WTC11 (cell line): ENCODE data around the gene MT1G. TPM values are rescaled to one million over a fixed set of nuclear protein-coding genes. Genes with fewer than 3 reads are reported as not detected.

Experiments used
- ATAC-seq: fragments of 200-7000 bp; cut with Tn5 transposase; 2 replicates; pipeline ENCODE4 v1.10.0; 2021; ENCODE audit warnings: mild to moderate bottlenecking, moderate library complexity
- CTCF ChIA-PET: fragments of 300-600 bp; sonication (Branson Sonifier 250); formaldehyde crosslinking; loops from one replicate; lab custom pipeline; 2021; ENCODE audit warnings: antibody characterized with exemption; lab: Charles Lee
- POLR2A ChIA-PET: fragments of 350-600 bp; sonication (Branson Sonifier 250); formaldehyde crosslinking; loops from one replicate; lab custom pipeline; 2021; ENCODE audit warnings: antibody characterized with exemption; lab: Charles Lee
- DNase-seq: peaks from one replicate; pipeline ENCODE4 v3.0.0; 2021; ENCODE audit warnings: low spot score
- H3K27ac Mint-ChIP-seq: 2 replicates; pipeline ENCODE4 v1.8.0; 2021; ENCODE audit warnings: mixed read lengths
- H3K27me3 Mint-ChIP-seq: 2 replicates; pipeline ENCODE4 v1.8.0; 2021; ENCODE audit warnings: low read depth, mild to moderate bottlenecking, moderate library complexity, mixed read lengths
- H3K36me3 Mint-ChIP-seq: 2 replicates; pipeline ENCODE4 v1.8.0; 2021; ENCODE audit warnings: mixed read lengths
- H3K4me1 Mint-ChIP-seq: 2 replicates; pipeline ENCODE4 v1.8.0; 2022; ENCODE audit warnings: mixed read lengths
- H3K4me3 Mint-ChIP-seq: 2 replicates; pipeline ENCODE4 v1.8.0; 2021; ENCODE audit warnings: mild to moderate bottlenecking, moderate library complexity, mixed read lengths
- H3K9me3 Mint-ChIP-seq: 2 replicates; pipeline ENCODE4 v1.8.0; 2021; ENCODE audit warnings: mixed read lengths
- ATF1 ChIP-seq: sonication (generic); formaldehyde crosslinking; IDR thresholded peaks from 2 replicates; pipeline ENCODE4 v1.8.1; 2023; ENCODE audit warnings: mild to moderate bottlenecking, moderate library complexity, missing genetic modification reagents
- EMX1 ChIP-seq: fragments of 250-450 bp; sonication (Bioruptor Pico); IDR thresholded peaks from 2 replicates; pipeline ENCODE4 v1.8.0; 2021; ENCODE audit warnings: mild to moderate bottlenecking
- ESRRA ChIP-seq: sonication (generic); formaldehyde crosslinking; IDR thresholded peaks from 2 replicates; pipeline ENCODE4 v1.8.1; 2022; ENCODE audit warnings: mild to moderate bottlenecking, missing genetic modification reagents, borderline replicate concordance
- FOXP4 ChIP-seq: sonication (generic); formaldehyde crosslinking; IDR thresholded peaks from 2 replicates; pipeline ENCODE4 v1.8.0; 2022; ENCODE audit warnings: mild to moderate bottlenecking, missing genetic modification reagents
- GRHL2 ChIP-seq: fragments of 250-450 bp; sonication (Bioruptor Pico); IDR thresholded peaks from 2 replicates; pipeline ENCODE4 v1.8.0; 2022; ENCODE audit warnings: mild to moderate bottlenecking, moderate library complexity; ENCODE audit not compliant: insufficient replicate concordance, severe bottlenecking
- HMGA2 ChIP-seq: fragments of 250-450 bp; sonication (Bioruptor Pico); IDR thresholded peaks from 2 replicates; pipeline ENCODE4 v1.4.0; 2021; ENCODE audit warnings: mild to moderate bottlenecking, moderate library complexity
- IRF1 ChIP-seq: sonication (generic); formaldehyde crosslinking; IDR thresholded peaks from 2 replicates; pipeline ENCODE4 v1.8.0; 2023; ENCODE audit warnings: missing genetic modification reagents
- IRF2 ChIP-seq: sonication (generic); formaldehyde crosslinking; IDR thresholded peaks from 2 replicates; pipeline ENCODE4 v1.8.0; 2022; ENCODE audit warnings: low read depth, missing genetic modification reagents, borderline replicate concordance
- JAZF1 ChIP-seq: fragments of 250-450 bp; sonication (Bioruptor Pico); IDR thresholded peaks from 2 replicates; pipeline ENCODE4 v1.9.0; 2021; ENCODE audit warnings: moderate library complexity, mild to moderate bottlenecking, inconsistent platforms
- NFATC4 ChIP-seq: fragments of 250-450 bp; sonication (Bioruptor Pico); IDR thresholded peaks from 2 replicates; pipeline ENCODE4 v1.9.0; 2021; ENCODE audit warnings: mild to moderate bottlenecking
- NFYB ChIP-seq: sonication (generic); formaldehyde crosslinking; conservative IDR thresholded peaks from 2 replicates; pipeline ENCODE4 v1.8.0; 2022; ENCODE audit warnings: low read depth, missing genetic modification reagents
- PREB ChIP-seq: sonication (generic); formaldehyde crosslinking; IDR thresholded peaks from 2 replicates; pipeline ENCODE4 v1.8.1; 2022; ENCODE audit warnings: mild to moderate bottlenecking, missing genetic modification reagents, moderate library complexity, borderline replicate concordance
- RORB ChIP-seq: fragments of 250-450 bp; sonication (Bioruptor Pico); IDR thresholded peaks from 2 replicates; pipeline ENCODE4 v1.9.0; 2021; ENCODE audit warnings: mild to moderate bottlenecking
- TEAD4 ChIP-seq: sonication (generic); formaldehyde crosslinking; IDR thresholded peaks from 2 replicates; pipeline ENCODE4 v1.8.0; 2022; ENCODE audit warnings: mild to moderate bottlenecking, missing genetic modification reagents
- ZNF232 ChIP-seq: sonication (generic); formaldehyde crosslinking; IDR thresholded peaks from 2 replicates; pipeline ENCODE4 v1.8.0; 2022; ENCODE audit warnings: mild to moderate bottlenecking, missing genetic modification reagents
- ZNF423 ChIP-seq: fragments of 250-450 bp; sonication (Bioruptor Pico); IDR thresholded peaks from 2 replicates; pipeline ENCODE4 v2.1.2; 2022; ENCODE audit warnings: mild to moderate bottlenecking, moderate library complexity
- ZNF671 ChIP-seq: fragments of 250-450 bp; sonication (Bioruptor Pico); IDR thresholded peaks from 2 replicates; pipeline ENCODE4 v1.8.0; 2021; ENCODE audit warnings: mild to moderate bottlenecking
- total RNA-seq: library from RNA; stranded (reverse); gene quantifications from 3 replicates; pipeline ENCODE4 v1.2.3, GENCODE V29; 2021
- TF ChIP-seq, protein P1 (sequence below): sonication (generic); formaldehyde crosslinking; IDR thresholded peaks from 2 replicates; pipeline ENCODE4 v1.8.1; 2023; ENCODE audit warnings: mild to moderate bottlenecking, missing genetic modification reagents
- TF ChIP-seq, protein P2 (sequence below): fragments of 250-450 bp; sonication (Bioruptor Pico); IDR thresholded peaks from 2 replicates; pipeline ENCODE4 v1.8.0; 2021; ENCODE audit warnings: mild to moderate bottlenecking
- TF ChIP-seq, protein P3 (sequence below): sonication (generic); formaldehyde crosslinking; IDR thresholded peaks from 2 replicates; pipeline ENCODE4 v1.8.1; 2022; ENCODE audit warnings: missing genetic modification reagents, borderline replicate concordance

Gene MT1G
- total RNA-seq, 1 experiment from 2014 or later = 333 TPM

- TF ChIP-seq, protein P1, sequence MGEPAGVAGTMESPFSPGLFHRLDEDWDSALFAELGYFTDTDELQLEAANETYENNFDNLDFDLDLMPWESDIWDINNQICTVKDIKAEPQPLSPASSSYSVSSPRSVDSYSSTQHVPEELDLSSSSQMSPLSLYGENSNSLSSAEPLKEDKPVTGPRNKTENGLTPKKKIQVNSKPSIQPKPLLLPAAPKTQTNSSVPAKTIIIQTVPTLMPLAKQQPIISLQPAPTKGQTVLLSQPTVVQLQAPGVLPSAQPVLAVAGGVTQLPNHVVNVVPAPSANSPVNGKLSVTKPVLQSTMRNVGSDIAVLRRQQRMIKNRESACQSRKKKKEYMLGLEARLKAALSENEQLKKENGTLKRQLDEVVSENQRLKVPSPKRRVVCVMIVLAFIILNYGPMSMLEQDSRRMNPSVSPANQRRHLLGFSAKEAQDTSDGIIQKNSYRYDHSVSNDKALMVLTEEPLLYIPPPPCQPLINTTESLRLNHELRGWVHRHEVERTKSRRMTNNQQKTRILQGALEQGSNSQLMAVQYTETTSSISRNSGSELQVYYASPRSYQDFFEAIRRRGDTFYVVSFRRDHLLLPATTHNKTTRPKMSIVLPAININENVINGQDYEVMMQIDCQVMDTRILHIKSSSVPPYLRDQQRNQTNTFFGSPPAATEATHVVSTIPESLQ = no peak
Measured at GRCh38 chr16:56649820-56650219, 18.0 kb downstream of the MT1G start (continued).

GRCh38 chr16:56649271-56649670 lies 18.6 kb downstream of the MT1G start:
- no peak for DNase-seq
- ATAC-seq = no peak
- Mint-ChIP-seq H3K4me1 (peaks cover 6% of the 10 kb centered on the region), H3K27ac (no peak overlapping the region), H3K27me3 (peaks cover 95% of the 10 kb centered on the region), H3K9me3 (no peaks in the 10 kb centered on the region), H3K36me3 (no peaks in the 10 kb centered on the region), H3K4me3 (no peak overlapping the region)
- TF ChIP-seq NFATC4 (CRISPR knock-in tag) (no peak), EMX1 (no peak), ESRRA (CRISPR knock-in tag) (no peak), FOXP4 (CRISPR knock-in tag) (no peak), IRF1 (CRISPR knock-in tag) (no peak), HMGA2 (CRISPR knock-in tag) (no peak), ATF1 (CRISPR knock-in tag) (no peak), JAZF1 (CRISPR knock-in tag) (no peak), IRF2 (CRISPR knock-in tag) (no peak), TEAD4 (CRISPR knock-in tag) (no peak), ZNF232 (CRISPR knock-in tag) (no peak), ZNF671 (CRISPR knock-in tag) (no peak), PREB (CRISPR knock-in tag) (no peak)
- ChIA-PET CTCF (interaction anchor here (1.4 to 2.0 kb wide), 2 partner anchors 8 to 49 kb away, joined by 3 to 5 read pairs; partner anchors contain the start of gene MT1F), POLR2A (no interaction called here)

GRCh38 chr16:56647641-56648431 lies 20.0 kb downstream of the MT1G start:
- no peaks in the 10 kb centered on the region for H3K9me3 Mint-ChIP-seq
- H3K36me3 Mint-ChIP-seq = no peaks in the 10 kb centered on the region
- no peak overlapping the region for H3K27ac Mint-ChIP-seq
- ATAC-seq (peak; percentile 67), DNase-seq (peak; percentile 58)
- peaks cover 16% of the 10 kb centered on the region for H3K4me1 Mint-ChIP-seq
- CTCF ChIA-PET = interaction anchor here (0.9 to 2.0 kb wide), 5 partner anchors 28 to 283 kb away, joined by 3 to 6 read pairs (median 4); no protein-coding TSS in a partner anchor
- peak overlapping the region; percentile 33 for H3K4me3 Mint-ChIP-seq
- peaks cover 100% of the 10 kb centered on the region for H3K27me3 Mint-ChIP-seq
- POLR2A ChIA-PET = no interaction called here
- TF ChIP-seq GRHL2 (CRISPR knock-in tag) (no peak), PREB (CRISPR knock-in tag) (no peak), RORB (no peak), ZNF423 (CRISPR knock-in tag) (peak; percentile 69), NFYB (CRISPR knock-in tag) (no peak), TEAD4 (CRISPR knock-in tag) (no peak)
- TF ChIP-seq, protein P2, sequence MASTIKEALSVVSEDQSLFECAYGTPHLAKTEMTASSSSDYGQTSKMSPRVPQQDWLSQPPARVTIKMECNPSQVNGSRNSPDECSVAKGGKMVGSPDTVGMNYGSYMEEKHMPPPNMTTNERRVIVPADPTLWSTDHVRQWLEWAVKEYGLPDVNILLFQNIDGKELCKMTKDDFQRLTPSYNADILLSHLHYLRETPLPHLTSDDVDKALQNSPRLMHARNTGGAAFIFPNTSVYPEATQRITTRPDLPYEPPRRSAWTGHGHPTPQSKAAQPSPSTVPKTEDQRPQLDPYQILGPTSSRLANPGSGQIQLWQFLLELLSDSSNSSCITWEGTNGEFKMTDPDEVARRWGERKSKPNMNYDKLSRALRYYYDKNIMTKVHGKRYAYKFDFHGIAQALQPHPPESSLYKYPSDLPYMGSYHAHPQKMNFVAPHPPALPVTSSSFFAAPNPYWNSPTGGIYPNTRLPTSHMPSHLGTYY (CRISPR knock-in tag) = no peak
- TF ChIP-seq, protein P3, sequence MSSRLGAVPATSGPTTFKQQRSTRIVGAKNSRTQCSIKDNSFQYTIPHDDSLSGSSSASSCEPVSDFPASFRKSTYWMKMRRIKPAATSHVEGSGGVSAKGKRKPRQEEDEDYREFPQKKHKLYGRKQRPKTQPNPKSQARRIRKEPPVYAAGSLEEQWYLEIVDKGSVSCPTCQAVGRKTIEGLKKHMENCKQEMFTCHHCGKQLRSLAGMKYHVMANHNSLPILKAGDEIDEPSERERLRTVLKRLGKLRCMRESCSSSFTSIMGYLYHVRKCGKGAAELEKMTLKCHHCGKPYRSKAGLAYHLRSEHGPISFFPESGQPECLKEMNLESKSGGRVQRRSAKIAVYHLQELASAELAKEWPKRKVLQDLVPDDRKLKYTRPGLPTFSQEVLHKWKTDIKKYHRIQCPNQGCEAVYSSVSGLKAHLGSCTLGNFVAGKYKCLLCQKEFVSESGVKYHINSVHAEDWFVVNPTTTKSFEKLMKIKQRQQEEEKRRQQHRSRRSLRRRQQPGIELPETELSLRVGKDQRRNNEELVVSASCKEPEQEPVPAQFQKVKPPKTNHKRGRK (CRISPR knock-in tag) = no peak
